HepG2 (cell line): ENCODE measurements around the gene METTL26. TPM values are rescaled to one million over a fixed set of nuclear protein-coding genes. Genes with fewer than 3 reads are reported as not detected.

Experiments
- AKAP8 ChIP-seq: sonication (generic); formaldehyde crosslinking; IDR thresholded peaks from 2 replicates; pipeline ENCODE4 v1.5.1; 2020; ENCODE audit warnings: mild to moderate bottlenecking, missing genetic modification reagents
- BRD4 ChIP-seq: sonication (generic); formaldehyde crosslinking; IDR thresholded peaks from 2 replicates; pipeline ENCODE4 v1.4.0; 2020; ENCODE audit warnings: missing genetic modification reagents
- FOXA1 ChIP-seq, 2 experiments: fragments of 450-650 bp in 1 of 2; sonication (generic) in 1 of 2; formaldehyde crosslinking in 1 of 2; IDR thresholded peaks; 2 replicates each; pipeline versions ENCODE4 v1.4.0 to v1.6.1; 2016 to 2020; ENCODE audit warnings: missing genetic modification reagents in 1 of 2
- HNRNPL ChIP-seq: fragments of 200-400 bp; formaldehyde crosslinking; IDR thresholded peaks from 2 replicates; pipeline ENCODE4 v1.6.1; 2017; ENCODE audit warnings: mild to moderate bottlenecking, low read depth, low read length
- JARID2 ChIP-seq: sonication (generic); formaldehyde crosslinking; IDR thresholded peaks from 2 replicates; pipeline ENCODE4 v1.8.1; 2023; ENCODE audit warnings: missing genetic modification reagents, inconsistent platforms; ENCODE audit not compliant: insufficient replicate concordance
- KDM6A ChIP-seq: IDR thresholded peaks from 2 replicates; pipeline ENCODE4 v1.6.1; 2016; ENCODE audit warnings: low read depth
- SALL1 ChIP-seq: sonication (generic); formaldehyde crosslinking; IDR thresholded peaks from 2 replicates; pipeline ENCODE4 v1.8.0; 2022; ENCODE audit warnings: mild to moderate bottlenecking, missing genetic modification reagents
- SIX4 ChIP-seq: sonication (generic); formaldehyde crosslinking; IDR thresholded peaks from 2 replicates; pipeline ENCODE4 v1.4.0; 2020; ENCODE audit warnings: missing genetic modification reagents
- WIZ ChIP-seq: sonication (generic); formaldehyde crosslinking; IDR thresholded peaks from 2 replicates; pipeline ENCODE4 v1.5.1; 2020; ENCODE audit warnings: mild to moderate bottlenecking, missing genetic modification reagents
- ZNF101 ChIP-seq: sonication (generic); formaldehyde crosslinking; IDR thresholded peaks from 2 replicates; pipeline ENCODE4 v1.4.0; 2020; ENCODE audit warnings: mild to moderate bottlenecking, low read depth, missing genetic modification reagents, borderline replicate concordance
- ZNF24 ChIP-seq: fragments of 450-650 bp; IDR thresholded peaks from 2 replicates; pipeline ENCODE4 v1.6.1; 2017; ENCODE audit warnings: antibody characterized with exemption, mild to moderate bottlenecking
- ZNF564 ChIP-seq: sonication (generic); formaldehyde crosslinking; IDR thresholded peaks from 2 replicates; pipeline ENCODE4 v1.8.1; 2023; ENCODE audit warnings: mild to moderate bottlenecking, missing genetic modification reagents
- polyA plus RNA-seq, 8 experiments: library from polyadenylated mRNA; depleted of rRNA in 3 of 8; stranded (reverse) in 7 of 8; unstranded in 1 of 8; fragments of >200 nt; fragmentation: Illumina TruSeq in 4 of 8; extraction: Trizol in 4 of 8; gene quantifications; 2 replicates each; pipeline versions ENCODE4 v1.2.1 to v1.2.3, GENCODE V29; 2011 to 2016; ENCODE audit warnings: low read depth in 4 of 8, missing spikeins in 1 of 8, mixed read lengths in 1 of 8; ENCODE audit not compliant: insufficient read depth in 1 of 8
- total RNA-seq, 5 experiments: library from RNA; depleted of rRNA; stranded (reverse); fragments of >200 nt; fragmentation: Illumina TruSeq; extraction: Trizol; gene quantifications; 2 replicates each; pipeline ENCODE4 v1.2.3, GENCODE V29; 2016; ENCODE audit warnings: low read depth in 1 of 5
- TF ChIP-seq, protein P1 (sequence below): sonication (generic); formaldehyde crosslinking; IDR thresholded peaks from 2 replicates; pipeline ENCODE4 v1.4.0; 2020; ENCODE audit warnings: missing genetic modification reagents, borderline replicate concordance
- TF ChIP-seq, protein P2 (sequence below): sonication (generic); formaldehyde crosslinking; IDR thresholded peaks from 2 replicates; pipeline ENCODE4 v1.4.0; 2020; ENCODE audit warnings: missing genetic modification reagents, borderline replicate concordance
- TF ChIP-seq, protein P3 (sequence below): sonication (generic); formaldehyde crosslinking; IDR thresholded peaks from 2 replicates; pipeline ENCODE4 v1.4.0; 2020; ENCODE audit warnings: missing genetic modification reagents
- TF ChIP-seq, protein P4 (sequence below): sonication (generic); formaldehyde crosslinking; IDR thresholded peaks from 2 replicates; pipeline ENCODE4 v1.5.1; 2020; ENCODE audit warnings: missing genetic modification reagents, mild to moderate bottlenecking, borderline replicate concordance

METTL26 gene
- total and polyA plus RNA-seq, 2 of the 13 experiments (the other 11 are each of a cell fraction or from before 2014, with no cell fraction given), result 65.5 to 70.1 TPM

DNA sequence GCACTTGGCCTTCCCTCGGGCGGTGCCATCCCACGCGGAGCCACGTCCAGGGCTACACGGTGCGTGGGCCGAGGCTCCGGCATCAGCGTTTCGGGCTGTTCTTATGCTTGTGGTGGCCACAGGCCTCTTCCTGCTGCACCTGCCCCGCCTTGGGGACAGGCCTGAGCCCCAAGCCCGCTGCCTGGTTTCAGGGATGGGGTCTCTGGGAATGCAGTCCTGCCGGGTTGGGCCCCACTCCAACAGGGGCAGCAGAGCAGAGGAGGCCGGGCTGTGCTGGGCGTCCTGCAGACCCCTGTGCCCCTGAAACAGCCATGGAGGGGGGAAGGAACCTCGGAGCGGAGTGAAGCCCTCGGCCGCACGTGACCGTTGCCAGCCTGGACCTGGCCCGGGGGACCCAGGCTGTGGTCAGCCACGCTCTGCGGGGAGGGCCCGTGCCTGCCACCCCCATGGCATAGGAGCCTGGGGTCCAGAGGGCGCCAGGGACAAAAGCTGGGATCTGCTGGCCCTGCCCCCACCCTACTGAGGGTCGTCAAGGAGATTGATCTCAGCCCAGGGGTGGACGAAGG, 5.8 kb downstream of the METTL26 start (continued):
- TF ChIP-seq, protein P1, sequence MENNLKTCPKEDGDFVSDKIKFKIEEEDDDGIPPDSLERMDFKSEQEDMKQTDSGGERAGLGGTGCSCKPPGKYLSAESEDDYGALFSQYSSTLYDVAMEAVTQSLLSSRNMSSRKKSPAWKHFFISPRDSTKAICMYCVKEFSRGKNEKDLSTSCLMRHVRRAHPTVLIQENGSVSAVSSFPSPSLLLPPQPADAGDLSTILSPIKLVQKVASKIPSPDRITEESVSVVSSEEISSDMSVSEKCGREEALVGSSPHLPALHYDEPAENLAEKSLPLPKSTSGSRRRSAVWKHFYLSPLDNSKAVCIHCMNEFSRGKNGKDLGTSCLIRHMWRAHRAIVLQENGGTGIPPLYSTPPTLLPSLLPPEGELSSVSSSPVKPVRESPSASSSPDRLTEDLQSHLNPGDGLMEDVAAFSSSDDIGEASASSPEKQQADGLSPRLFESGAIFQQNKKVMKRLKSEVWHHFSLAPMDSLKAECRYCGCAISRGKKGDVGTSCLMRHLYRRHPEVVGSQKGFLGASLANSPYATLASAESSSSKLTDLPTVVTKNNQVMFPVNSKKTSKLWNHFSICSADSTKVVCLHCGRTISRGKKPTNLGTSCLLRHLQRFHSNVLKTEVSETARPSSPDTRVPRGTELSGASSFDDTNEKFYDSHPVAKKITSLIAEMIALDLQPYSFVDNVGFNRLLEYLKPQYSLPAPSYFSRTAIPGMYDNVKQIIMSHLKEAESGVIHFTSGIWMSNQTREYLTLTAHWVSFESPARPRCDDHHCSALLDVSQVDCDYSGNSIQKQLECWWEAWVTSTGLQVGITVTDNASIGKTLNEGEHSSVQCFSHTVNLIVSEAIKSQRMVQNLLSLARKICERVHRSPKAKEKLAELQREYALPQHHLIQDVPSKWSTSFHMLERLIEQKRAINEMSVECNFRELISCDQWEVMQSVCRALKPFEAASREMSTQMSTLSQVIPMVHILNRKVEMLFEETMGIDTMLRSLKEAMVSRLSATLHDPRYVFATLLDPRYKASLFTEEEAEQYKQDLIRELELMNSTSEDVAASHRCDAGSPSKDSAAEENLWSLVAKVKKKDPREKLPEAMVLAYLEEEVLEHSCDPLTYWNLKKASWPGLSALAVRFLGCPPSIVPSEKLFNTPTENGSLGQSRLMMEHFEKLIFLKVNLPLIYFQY, result no peak
- TF ChIP-seq, protein P2, sequence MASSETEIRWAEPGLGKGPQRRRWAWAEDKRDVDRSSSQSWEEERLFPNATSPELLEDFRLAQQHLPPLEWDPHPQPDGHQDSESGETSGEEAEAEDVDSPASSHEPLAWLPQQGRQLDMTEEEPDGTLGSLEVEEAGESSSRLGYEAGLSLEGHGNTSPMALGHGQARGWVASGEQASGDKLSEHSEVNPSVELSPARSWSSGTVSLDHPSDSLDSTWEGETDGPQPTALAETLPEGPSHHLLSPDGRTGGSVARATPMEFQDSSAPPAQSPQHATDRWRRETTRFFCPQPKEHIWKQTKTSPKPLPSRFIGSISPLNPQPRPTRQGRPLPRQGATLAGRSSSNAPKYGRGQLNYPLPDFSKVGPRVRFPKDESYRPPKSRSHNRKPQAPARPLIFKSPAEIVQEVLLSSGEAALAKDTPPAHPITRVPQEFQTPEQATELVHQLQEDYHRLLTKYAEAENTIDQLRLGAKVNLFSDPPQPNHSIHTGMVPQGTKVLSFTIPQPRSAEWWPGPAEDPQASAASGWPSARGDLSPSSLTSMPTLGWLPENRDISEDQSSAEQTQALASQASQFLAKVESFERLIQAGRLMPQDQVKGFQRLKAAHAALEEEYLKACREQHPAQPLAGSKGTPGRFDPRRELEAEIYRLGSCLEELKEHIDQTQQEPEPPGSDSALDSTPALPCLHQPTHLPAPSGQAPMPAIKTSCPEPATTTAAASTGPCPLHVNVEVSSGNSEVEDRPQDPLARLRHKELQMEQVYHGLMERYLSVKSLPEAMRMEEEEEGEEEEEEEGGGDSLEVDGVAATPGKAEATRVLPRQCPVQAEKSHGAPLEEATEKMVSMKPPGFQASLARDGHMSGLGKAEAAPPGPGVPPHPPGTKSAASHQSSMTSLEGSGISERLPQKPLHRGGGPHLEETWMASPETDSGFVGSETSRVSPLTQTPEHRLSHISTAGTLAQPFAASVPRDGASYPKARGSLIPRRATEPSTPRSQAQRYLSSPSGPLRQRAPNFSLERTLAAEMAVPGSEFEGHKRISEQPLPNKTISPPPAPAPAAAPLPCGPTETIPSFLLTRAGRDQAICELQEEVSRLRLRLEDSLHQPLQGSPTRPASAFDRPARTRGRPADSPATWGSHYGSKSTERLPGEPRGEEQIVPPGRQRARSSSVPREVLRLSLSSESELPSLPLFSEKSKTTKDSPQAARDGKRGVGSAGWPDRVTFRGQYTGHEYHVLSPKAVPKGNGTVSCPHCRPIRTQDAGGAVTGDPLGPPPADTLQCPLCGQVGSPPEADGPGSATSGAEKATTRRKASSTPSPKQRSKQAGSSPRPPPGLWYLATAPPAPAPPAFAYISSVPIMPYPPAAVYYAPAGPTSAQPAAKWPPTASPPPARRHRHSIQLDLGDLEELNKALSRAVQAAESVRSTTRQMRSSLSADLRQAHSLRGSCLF (CRISPR knock-in tag), result no peak
- TF ChIP-seq JARID2 (CRISPR knock-in tag) (no peak), FOXA1 (IDR thresholded peaks at IDR 0.05) (no peak), FOXA1 (CRISPR knock-in tag; IDR thresholded peaks at IDR 0.05) (0 out of 2 replicates have a peak, but pooled peaks have one; percentile 2), SALL1 (CRISPR knock-in tag) (peak; percentile 41; the same call in 1 of the 2 replicates), KDM6A (peak; percentile 57; the same call in 1 of the 2 replicates), ZNF564 (CRISPR knock-in tag) (0 out of 2 replicates have a peak, but pooled peaks have one; percentile 3), BRD4 (CRISPR knock-in tag) (peak; percentile 72; the same call in 1 of the 2 replicates), SIX4 (peak; percentile 97), HNRNPL (peak; percentile 51; the same call in 1 of the 2 replicates), WIZ (CRISPR knock-in tag) (no peak), AKAP8 (peak; percentile 49; the same call in 1 of the 2 replicates), ZNF101 (CRISPR knock-in tag) (peak; percentile 39; the same call in 1 of the 2 replicates), ZNF24 (no peak)
- TF ChIP-seq, protein P3, sequence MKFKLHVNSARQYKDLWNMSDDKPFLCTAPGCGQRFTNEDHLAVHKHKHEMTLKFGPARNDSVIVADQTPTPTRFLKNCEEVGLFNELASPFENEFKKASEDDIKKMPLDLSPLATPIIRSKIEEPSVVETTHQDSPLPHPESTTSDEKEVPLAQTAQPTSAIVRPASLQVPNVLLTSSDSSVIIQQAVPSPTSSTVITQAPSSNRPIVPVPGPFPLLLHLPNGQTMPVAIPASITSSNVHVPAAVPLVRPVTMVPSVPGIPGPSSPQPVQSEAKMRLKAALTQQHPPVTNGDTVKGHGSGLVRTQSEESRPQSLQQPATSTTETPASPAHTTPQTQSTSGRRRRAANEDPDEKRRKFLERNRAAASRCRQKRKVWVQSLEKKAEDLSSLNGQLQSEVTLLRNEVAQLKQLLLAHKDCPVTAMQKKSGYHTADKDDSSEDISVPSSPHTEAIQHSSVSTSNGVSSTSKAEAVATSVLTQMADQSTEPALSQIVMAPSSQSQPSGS, result no peak
- TF ChIP-seq, protein P4, sequence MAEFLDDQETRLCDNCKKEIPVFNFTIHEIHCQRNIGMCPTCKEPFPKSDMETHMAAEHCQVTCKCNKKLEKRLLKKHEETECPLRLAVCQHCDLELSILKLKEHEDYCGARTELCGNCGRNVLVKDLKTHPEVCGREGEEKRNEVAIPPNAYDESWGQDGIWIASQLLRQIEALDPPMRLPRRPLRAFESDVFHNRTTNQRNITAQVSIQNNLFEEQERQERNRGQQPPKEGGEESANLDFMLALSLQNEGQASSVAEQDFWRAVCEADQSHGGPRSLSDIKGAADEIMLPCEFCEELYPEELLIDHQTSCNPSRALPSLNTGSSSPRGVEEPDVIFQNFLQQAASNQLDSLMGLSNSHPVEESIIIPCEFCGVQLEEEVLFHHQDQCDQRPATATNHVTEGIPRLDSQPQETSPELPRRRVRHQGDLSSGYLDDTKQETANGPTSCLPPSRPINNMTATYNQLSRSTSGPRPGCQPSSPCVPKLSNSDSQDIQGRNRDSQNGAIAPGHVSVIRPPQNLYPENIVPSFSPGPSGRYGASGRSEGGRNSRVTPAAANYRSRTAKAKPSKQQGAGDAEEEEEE, result no peak
